ENCODE measurements around the gene GFY. TPM values are rescaled to one million over a fixed set of nuclear protein-coding genes. Genes with fewer than 3 reads are reported as not detected.

Gene GFY
- total RNA-seq, 6 donors from 2014 or later: not detected

DNA sequence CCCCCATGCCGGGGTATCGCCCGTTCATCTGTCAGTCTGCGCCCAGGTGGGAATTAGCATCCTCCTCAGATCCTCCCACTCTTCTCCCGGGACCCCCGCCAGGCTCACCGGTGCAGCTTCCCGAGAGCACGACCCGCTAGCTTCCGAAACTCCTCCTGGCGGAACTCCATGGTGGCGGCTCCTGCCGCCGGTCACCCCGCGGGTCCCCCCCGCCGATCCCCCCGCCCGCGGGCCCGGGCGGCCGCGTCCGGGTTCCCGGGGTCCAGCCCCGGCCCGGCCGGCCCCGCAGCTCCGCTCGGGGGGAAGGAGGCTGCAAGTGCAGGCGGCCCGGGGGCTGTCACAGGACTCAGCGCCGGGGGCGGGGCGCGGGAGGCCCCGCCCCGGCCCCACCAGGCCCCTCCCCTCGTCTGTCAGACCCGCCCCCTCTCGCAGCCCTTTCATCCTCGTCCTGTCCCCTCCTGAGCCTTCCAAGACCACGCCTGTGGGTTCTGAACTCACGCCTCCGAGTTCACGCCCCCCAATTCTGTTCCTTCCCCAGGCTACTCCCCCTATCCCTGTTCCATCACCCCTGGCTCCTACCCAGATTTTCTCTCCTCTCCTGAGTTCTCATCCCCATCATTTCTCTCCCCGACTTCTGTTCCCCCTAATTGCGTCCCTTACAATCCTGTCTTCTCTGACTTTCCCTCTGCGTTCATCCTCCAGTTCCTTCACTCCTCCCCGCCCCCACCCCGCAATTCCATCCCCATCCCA lies 16.2 kb downstream of the GFY start, which contains the start of gene SLC17A7:
Gene SLC17A7 (minus strand): TSS at position 318 of the 750 bp plus-strand sequence. CDS start 148 bp downstream, at position 170.
- peak; percentile 43 to 89 for DNase-seq
- peak within 1 kb of the TSS in 3 of 4 donors; percentile 57 to 67 (median 60) for H3K4me3 ChIP-seq
- peaks cover 11 to 21% (median 17%) of the 10 kb centered on the region in 4 donors for H3K4me1 ChIP-seq
- ATAC-seq (ENCODE audit: low FRiP score in 2 of 2): peak in 1 of 2 donors; percentile 46
- peak within 1 kb of the TSS in 2 of 4 donors; percentile 76 to 79 for H3K27ac ChIP-seq
- no peaks in the 10 kb centered on the region for H3K9me3 ChIP-seq
- peaks cover 0 to 5% (median under 1%) of the 10 kb centered on the region in 4 donors for H3K36me3 ChIP-seq
- peaks cover 0 to 36% (median 19%) of the 10 kb centered on the region in 4 donors for H3K27me3 ChIP-seq
- WGBS, 2 donors: 11 to 12% methylated on average over 13 to 21 of the region's 56 CpGs
- TF ChIP-seq, protein P1, sequence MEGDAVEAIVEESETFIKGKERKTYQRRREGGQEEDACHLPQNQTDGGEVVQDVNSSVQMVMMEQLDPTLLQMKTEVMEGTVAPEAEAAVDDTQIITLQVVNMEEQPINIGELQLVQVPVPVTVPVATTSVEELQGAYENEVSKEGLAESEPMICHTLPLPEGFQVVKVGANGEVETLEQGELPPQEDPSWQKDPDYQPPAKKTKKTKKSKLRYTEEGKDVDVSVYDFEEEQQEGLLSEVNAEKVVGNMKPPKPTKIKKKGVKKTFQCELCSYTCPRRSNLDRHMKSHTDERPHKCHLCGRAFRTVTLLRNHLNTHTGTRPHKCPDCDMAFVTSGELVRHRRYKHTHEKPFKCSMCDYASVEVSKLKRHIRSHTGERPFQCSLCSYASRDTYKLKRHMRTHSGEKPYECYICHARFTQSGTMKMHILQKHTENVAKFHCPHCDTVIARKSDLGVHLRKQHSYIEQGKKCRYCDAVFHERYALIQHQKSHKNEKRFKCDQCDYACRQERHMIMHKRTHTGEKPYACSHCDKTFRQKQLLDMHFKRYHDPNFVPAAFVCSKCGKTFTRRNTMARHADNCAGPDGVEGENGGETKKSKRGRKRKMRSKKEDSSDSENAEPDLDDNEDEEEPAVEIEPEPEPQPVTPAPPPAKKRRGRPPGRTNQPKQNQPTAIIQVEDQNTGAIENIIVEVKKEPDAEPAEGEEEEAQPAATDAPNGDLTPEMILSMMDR (IDR thresholded peaks at IDR 0.05): no peak
- no peak for TF ChIP-seq EP300 (IDR thresholded peaks at IDR 0.05)
- no peak for TF ChIP-seq POLR2A (IDR thresholded peaks at IDR 0.05)
- TF ChIP-seq POLR2AphosphoS5 (IDR thresholded peaks at IDR 0.05): no peak

GRCh38 chr19:49441960-49442350 lies 16.8 kb downstream of the GFY start:
- WGBS, 2 donors: 25 to 27% methylated on average over 13 to 14 of the region's 14 CpGs
- no peak for ATAC-seq (ENCODE audit: low FRiP score in 2 of 2)
- no peak for DNase-seq
- Histone ChIP-seq H3K27me3 (peaks cover 0 to 32% (median 16%) of the 10 kb centered on the region in 4 donors), H3K9me3 (no peaks in the 10 kb centered on the region), H3K4me1 (peaks cover 8 to 19% (median 16%) of the 10 kb centered on the region in 4 donors), H3K36me3 (peaks cover 0 to 10% (median 5%) of the 10 kb centered on the region in 4 donors), H3K27ac (peak overlapping the region in 2 of 4 donors; percentile 76 to 79), H3K4me3 (peak overlapping the region in 2 of 4 donors; percentile 60 to 67)
- TF ChIP-seq POLR2A (IDR thresholded peaks at IDR 0.05) (no peak), EP300 (IDR thresholded peaks at IDR 0.05) (no peak), POLR2AphosphoS5 (IDR thresholded peaks at IDR 0.05) (no peak)
- TF ChIP-seq, protein P1 (IDR thresholded peaks at IDR 0.05): no peak

GRCh38 chr19:49442354-49442753 lies 17.2 kb downstream of the GFY start:
- 2 to 12% methylated on average over 11 of the region's 11 CpGs for WGBS, 2 donors
- Histone ChIP-seq H3K27me3 (peaks cover 0 to 28% (median 12%) of the 10 kb centered on the region in 4 donors), H3K9me3 (no peaks in the 10 kb centered on the region), H3K4me1 (peaks cover 8 to 23% (median 16%) of the 10 kb centered on the region in 4 donors), H3K36me3 (peaks cover 0 to 14% (median 7%) of the 10 kb centered on the region in 4 donors), H3K4me3 (peak overlapping the region in 3 of 4 donors; percentile 57 to 67 (median 60)), H3K27ac (peak overlapping the region in 2 of 4 donors; percentile 76 to 79)
- ATAC-seq (ENCODE audit: low FRiP score in 2 of 2): peak in 1 of 2 donors; percentile 34
- TF ChIP-seq, protein P1 (IDR thresholded peaks at IDR 0.05): no peak
- TF ChIP-seq POLR2AphosphoS5 (IDR thresholded peaks at IDR 0.05) (no peak), EP300 (IDR thresholded peaks at IDR 0.05) (no peak), POLR2A (IDR thresholded peaks at IDR 0.05) (no peak)
- no peak for DNase-seq

GRCh38 chr19:49442771-49443365 lies 17.7 kb downstream of the GFY start:
- DNase-seq (peak; percentile 94 to 98), ATAC-seq (ENCODE audit: low FRiP score in 2 of 2) (peak; percentile 86 to 88)
- WGBS, 2 donors: 0% methylated on average over 5 to 31 of the region's 43 CpGs
- Histone ChIP-seq H3K27ac (peak overlapping the region; percentile 31 to 79 (median 61)), H3K4me1 (peaks cover 8 to 28% (median 16%) of the 10 kb centered on the region in 4 donors), H3K36me3 (peaks cover 0 to 14% (median 9%) of the 10 kb centered on the region in 4 donors), H3K4me3 (peak overlapping the region; percentile 57 to 67 (median 59)), H3K9me3 (no peaks in the 10 kb centered on the region), H3K27me3 (peaks cover 0 to 26% (median 11%) of the 10 kb centered on the region in 4 donors)
- TF ChIP-seq POLR2AphosphoS5 (IDR thresholded peaks at IDR 0.05) (peak in 1 of 2 donors; percentile 8), EP300 (IDR thresholded peaks at IDR 0.05) (no peak)
- TF ChIP-seq, protein P1 (IDR thresholded peaks at IDR 0.05): no peak

All from upper lobe of left lung (tissue), 6 donors.